IPS DF 19.7 (cell line): ENCODE measurements around the gene TTC19.
"Not testable (repeated sequence)": the region's sequence is repeated elsewhere in the genome, so short reads cannot be mapped to it uniquely, and the experiment has no call there.

Experiments
- DNase-seq: peaks from one replicate; pipeline ENCODE4 v3.0.0-alpha.2; 2013; ENCODE audit warnings: low read depth, low spot score

Gene TTC19

GRCh38 chr17:15972497-15972951 is 27.1 kb upstream of the TTC19 start:
- DNase-seq: no peak

- no peak for DNase-seq
These were observed 26.6 kb upstream of the TTC19 start for GRCh38 chr17:15973016-15973415.

- DNase-seq: no peak
These were observed 25.8 kb upstream of the TTC19 start for GRCh38 chr17:15973834-15974233.

GRCh38 chr17:15977894-15978293 is 21.7 kb upstream of the TTC19 start:
- DNase-seq: no peak

GRCh38 chr17:15978606-15979005 is 21.0 kb upstream of the TTC19 start:
- no peak for DNase-seq

- not testable (repeated sequence) for DNase-seq
These were observed 20.6 kb upstream of the TTC19 start for GRCh38 chr17:15979013-15979412.

- DNase-seq: no peak
These were observed 18.4 kb upstream of the TTC19 start for GRCh38 chr17:15981208-15981607.

- DNase-seq: no peak
These were observed 17.7 kb upstream of the TTC19 start for GRCh38 chr17:15981646-15982580.

GRCh38 chr17:15996322-15996721 is 3.3 kb upstream of the TTC19 start:
- no peak for DNase-seq

GRCh38 chr17:15998031-15998562 is 1.5 kb upstream of the TTC19 start:
- no peak for DNase-seq

GRCh38 chr17:15999974-16000827 is 577 bp downstream of the TTC19 start:
- DNase-seq: no peak

GRCh38 chr17:16001226-16001897 is 1.7 kb downstream of the TTC19 start:
- DNase-seq: no peak

GRCh38 chr17:16002708-16003260 is 3.2 kb downstream of the TTC19 start:
- no peak for DNase-seq

- DNase-seq: no peak
These were observed 4.2 kb downstream of the TTC19 start for GRCh38 chr17:16003841-16004240.

GRCh38 chr17:16005636-16006035 is 6.0 kb downstream of the TTC19 start:
- DNase-seq: no peak

GRCh38 chr17:16007439-16007838 is 7.8 kb downstream of the TTC19 start:
- DNase-seq: no peak

- DNase-seq: no peak
These were observed 14.4 kb downstream of the TTC19 start for GRCh38 chr17:16013943-16014407.

- no peak for DNase-seq
These were observed 19.7 kb downstream of the TTC19 start for GRCh38 chr17:16019347-16019746.

GRCh38 chr17:16023881-16024280 is 24.3 kb downstream of the TTC19 start:
- no peak for DNase-seq

GRCh38 chr17:16025202-16025601 is 25.6 kb downstream of the TTC19 start:
- DNase-seq: no peak

GRCh38 chr17:16026895-16027294 is 27.3 kb downstream of the TTC19 start:
- no peak for DNase-seq
